ENCODE data around the gene ERFL.
A peak's percentile ranks its signal among the peaks of the same experiment; 100 is the strongest.

ERFL gene

GRCh38 chr19:41928221-41928683 is at the start of gene ERFL:
TSS of gene ERFL (minus strand) at chr19:41928449. CDS start at chr19:41912919, 15,530 bp downstream.
- no peak for DNase-seq

- DNase-seq: no peak
Observed at GRCh38 chr19:41977916-41978315, 49.7 kb upstream of the ERFL start.

GRCh38 chr19:41974652-41975051 is 46.4 kb upstream of the ERFL start:
- no peak for DNase-seq

- DNase-seq: no peak
Observed at GRCh38 chr19:41971363-41971762, 43.1 kb upstream of the ERFL start.

- no peak for DNase-seq
Observed at GRCh38 chr19:41969772-41970458, 41.7 kb upstream of the ERFL start.

GRCh38 chr19:41968751-41969595 is 40.7 kb upstream of the ERFL start:
- DNase-seq: no peak

GRCh38 chr19:41967054-41967783 is 39.0 kb upstream of the ERFL start:
- DNase-seq: no peak

GRCh38 chr19:41965106-41965505 is 36.9 kb upstream of the ERFL start:
- no peak for DNase-seq

GRCh38 chr19:41960973-41961372 is 32.7 kb upstream of the ERFL start:
- DNase-seq: no peak

- DNase-seq: peak; percentile 92
Observed at GRCh38 chr19:41959056-41960053, 31.1 kb upstream of the ERFL start, which contains the start of gene RABAC1. TSS of gene RABAC1 (minus strand) at chr19:41959321. CDS start at chr19:41959292, 29 bp downstream.

- DNase-seq: peak; percentile 72
Observed at GRCh38 chr19:41958367-41959055, 30.3 kb upstream of the ERFL start.

- peak; percentile 82 for DNase-seq
Observed at GRCh38 chr19:41957838-41958366, 29.7 kb upstream of the ERFL start.

- no peak for DNase-seq
Observed at GRCh38 chr19:41957161-41957837, 29.1 kb upstream of the ERFL start.

GRCh38 chr19:41956621-41957020 is 28.4 kb upstream of the ERFL start:
- DNase-seq: no peak

GRCh38 chr19:41955521-41955920 is 27.3 kb upstream of the ERFL start:
- DNase-seq: no peak

- DNase-seq: peak; percentile 71
Observed at GRCh38 chr19:41951686-41952172, 23.5 kb upstream of the ERFL start.

- no peak for DNase-seq
Observed at GRCh38 chr19:41947091-41947490, 18.8 kb upstream of the ERFL start.

- no peak for DNase-seq
Observed at GRCh38 chr19:41945135-41945766, 17.0 kb upstream of the ERFL start.

- no peak for DNase-seq
Observed at GRCh38 chr19:41944336-41944735, 16.1 kb upstream of the ERFL start.
